ENCODE results near the gene FANCI. TPM values are rescaled to one million over a fixed set of nuclear protein-coding genes. Genes with fewer than 3 reads are reported as not detected.
"Not testable (repeated sequence)": the region's sequence is repeated elsewhere in the genome, so short reads cannot be mapped to it uniquely, and the experiment has no call there.

Gene FANCI
- total and polyA plus RNA-seq, 2 experiments from 2014 or later = 63.6 to 66.8 TPM

DNA sequence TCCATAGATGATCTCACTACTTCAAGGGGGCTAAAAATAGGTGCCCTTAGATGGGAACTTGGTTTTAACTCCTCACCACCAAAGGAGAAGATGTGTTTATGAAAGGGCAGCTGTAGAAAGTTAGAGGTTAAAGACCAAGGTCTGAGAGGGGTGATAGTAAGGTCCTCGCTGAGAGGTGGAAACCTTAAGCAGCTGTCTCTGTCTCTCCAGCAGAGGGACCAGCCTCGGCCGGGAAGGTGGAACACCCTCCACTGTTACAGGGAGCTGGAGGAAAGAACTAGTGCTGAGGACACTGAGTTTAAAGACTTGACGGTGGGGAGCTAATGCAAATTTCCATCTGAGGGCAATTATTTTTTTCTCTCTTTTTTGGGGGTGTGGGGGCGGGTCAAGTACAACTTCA lies 13.5 kb upstream of the FANCI start:
- DNase-seq (ENCODE audit: low spot score) (peak; percentile 38), ATAC-seq (peak; percentile 90)
- no peak for TF ChIP-seq EZH2phosphoT487 (IDR thresholded peaks at IDR 0.05; ENCODE audit: unreplicated experiment)
- TF ChIP-seq, protein P1, sequence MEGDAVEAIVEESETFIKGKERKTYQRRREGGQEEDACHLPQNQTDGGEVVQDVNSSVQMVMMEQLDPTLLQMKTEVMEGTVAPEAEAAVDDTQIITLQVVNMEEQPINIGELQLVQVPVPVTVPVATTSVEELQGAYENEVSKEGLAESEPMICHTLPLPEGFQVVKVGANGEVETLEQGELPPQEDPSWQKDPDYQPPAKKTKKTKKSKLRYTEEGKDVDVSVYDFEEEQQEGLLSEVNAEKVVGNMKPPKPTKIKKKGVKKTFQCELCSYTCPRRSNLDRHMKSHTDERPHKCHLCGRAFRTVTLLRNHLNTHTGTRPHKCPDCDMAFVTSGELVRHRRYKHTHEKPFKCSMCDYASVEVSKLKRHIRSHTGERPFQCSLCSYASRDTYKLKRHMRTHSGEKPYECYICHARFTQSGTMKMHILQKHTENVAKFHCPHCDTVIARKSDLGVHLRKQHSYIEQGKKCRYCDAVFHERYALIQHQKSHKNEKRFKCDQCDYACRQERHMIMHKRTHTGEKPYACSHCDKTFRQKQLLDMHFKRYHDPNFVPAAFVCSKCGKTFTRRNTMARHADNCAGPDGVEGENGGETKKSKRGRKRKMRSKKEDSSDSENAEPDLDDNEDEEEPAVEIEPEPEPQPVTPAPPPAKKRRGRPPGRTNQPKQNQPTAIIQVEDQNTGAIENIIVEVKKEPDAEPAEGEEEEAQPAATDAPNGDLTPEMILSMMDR (conservative IDR thresholded peaks at IDR 0.05; ENCODE audit: low read depth in 2 of 2) = 0 out of 4 replicates have a peak, but pooled peaks of 1 of the 2 experiments have one; percentile 3
- Histone ChIP-seq H3K27me3 (ENCODE audit: insufficient read depth) (no peaks in the 10 kb centered on the region), H3K4me1 (ENCODE audit: insufficient read depth) (no peaks in the 10 kb centered on the region), H3K4me3 (no peak overlapping the region), H4K20me1 (replicated peaks; ENCODE audit: insufficient read depth) (no peaks in the 10 kb centered on the region), H3K27ac (ENCODE audit: low read depth) (no peak overlapping the region), H3K9me2 (ENCODE audit: insufficient read depth) (no peaks in the 10 kb centered on the region), H3K36me3 (ENCODE audit: insufficient read depth) (no peaks in the 10 kb centered on the region), H3K4me2 (no peak overlapping the region), H3F3A (replicated peaks; ENCODE audit: low read depth) (no peaks in the 10 kb centered on the region), H2AFZ (no peak overlapping the region), H3K79me2 (replicated peaks; ENCODE audit: insufficient read depth) (no peaks in the 10 kb centered on the region)
- peaks cover 2% of the 10 kb centered on the region for H3K27me3 Mint-ChIP-seq (ENCODE audit: insufficient read depth, low read depth, poor library complexity)
- H3K9me3 Mint-ChIP-seq = no peaks in the 10 kb centered on the region; the same call in 2 of the 3 replicates
- H3K27ac Mint-ChIP-seq = no peak overlapping the region
- H3K4me3 Mint-ChIP-seq = no peak overlapping the region
- no peaks in the 10 kb centered on the region for H3K36me3 Mint-ChIP-seq (ENCODE audit: low read depth)
- no peaks in the 10 kb centered on the region; the same call in 2 of the 3 replicates for H3K4me1 Mint-ChIP-seq

DNA sequence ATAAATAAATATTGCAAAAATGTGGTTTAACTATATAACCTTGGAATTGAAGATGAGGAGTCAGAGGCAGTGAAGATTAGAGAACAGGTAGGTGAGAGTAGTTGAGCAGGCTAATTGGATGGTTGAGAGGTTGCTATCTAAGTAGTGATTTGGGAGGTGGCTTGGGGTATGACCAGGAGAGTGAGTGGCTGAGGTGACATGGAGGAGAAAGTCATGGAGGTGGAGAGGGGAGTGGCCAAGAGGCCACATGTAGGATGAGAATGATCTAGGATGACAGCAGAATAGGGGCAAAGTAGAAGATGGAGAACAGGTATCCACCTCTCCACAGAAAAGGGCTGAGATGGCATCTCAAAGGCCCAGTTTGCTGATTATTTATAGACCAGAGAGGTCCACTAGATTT lies 11.9 kb upstream of the FANCI start:
- Histone ChIP-seq H3K27ac (ENCODE audit: low read depth) (no peak overlapping the region), H3K27me3 (ENCODE audit: insufficient read depth) (no peaks in the 10 kb centered on the region), H4K20me1 (replicated peaks; ENCODE audit: insufficient read depth) (no peaks in the 10 kb centered on the region), H3K9me2 (ENCODE audit: insufficient read depth) (no peaks in the 10 kb centered on the region), H3F3A (replicated peaks; ENCODE audit: low read depth) (no peaks in the 10 kb centered on the region), H3K4me1 (ENCODE audit: insufficient read depth) (no peaks in the 10 kb centered on the region), H3K36me3 (ENCODE audit: insufficient read depth) (no peaks in the 10 kb centered on the region), H2AFZ (no peak overlapping the region), H3K4me2 (no peak overlapping the region), H3K4me3 (no peak overlapping the region), H3K79me2 (replicated peaks; ENCODE audit: insufficient read depth) (no peaks in the 10 kb centered on the region)
- ATAC-seq = no peak
- no peak overlapping the region for H3K27ac Mint-ChIP-seq
- no peak for DNase-seq (ENCODE audit: low spot score)
- no peaks in the 10 kb centered on the region; the same call in 2 of the 3 replicates for H3K9me3 Mint-ChIP-seq
- H3K36me3 Mint-ChIP-seq (ENCODE audit: low read depth) = no peaks in the 10 kb centered on the region
- H3K4me3 Mint-ChIP-seq = no peak overlapping the region
- no peaks in the 10 kb centered on the region; the same call in 2 of the 3 replicates for H3K4me1 Mint-ChIP-seq
- no peak for TF ChIP-seq EZH2phosphoT487 (IDR thresholded peaks at IDR 0.05; ENCODE audit: unreplicated experiment)
- no peak for TF ChIP-seq NANOG (IDR thresholded peaks at IDR 0.05; ENCODE audit: borderline replicate concordance)
- no peak for TF ChIP-seq ZNF114 (CRISPR knock-in tag; IDR thresholded peaks at IDR 0.05)
- TF ChIP-seq JUNB (IDR thresholded peaks at IDR 0.05; ENCODE audit: unreplicated experiment) = no peak
- TF ChIP-seq POLR2AphosphoS5 (IDR thresholded peaks at IDR 0.05; ENCODE audit: low read depth) = no peak
- TF ChIP-seq, protein P2, sequence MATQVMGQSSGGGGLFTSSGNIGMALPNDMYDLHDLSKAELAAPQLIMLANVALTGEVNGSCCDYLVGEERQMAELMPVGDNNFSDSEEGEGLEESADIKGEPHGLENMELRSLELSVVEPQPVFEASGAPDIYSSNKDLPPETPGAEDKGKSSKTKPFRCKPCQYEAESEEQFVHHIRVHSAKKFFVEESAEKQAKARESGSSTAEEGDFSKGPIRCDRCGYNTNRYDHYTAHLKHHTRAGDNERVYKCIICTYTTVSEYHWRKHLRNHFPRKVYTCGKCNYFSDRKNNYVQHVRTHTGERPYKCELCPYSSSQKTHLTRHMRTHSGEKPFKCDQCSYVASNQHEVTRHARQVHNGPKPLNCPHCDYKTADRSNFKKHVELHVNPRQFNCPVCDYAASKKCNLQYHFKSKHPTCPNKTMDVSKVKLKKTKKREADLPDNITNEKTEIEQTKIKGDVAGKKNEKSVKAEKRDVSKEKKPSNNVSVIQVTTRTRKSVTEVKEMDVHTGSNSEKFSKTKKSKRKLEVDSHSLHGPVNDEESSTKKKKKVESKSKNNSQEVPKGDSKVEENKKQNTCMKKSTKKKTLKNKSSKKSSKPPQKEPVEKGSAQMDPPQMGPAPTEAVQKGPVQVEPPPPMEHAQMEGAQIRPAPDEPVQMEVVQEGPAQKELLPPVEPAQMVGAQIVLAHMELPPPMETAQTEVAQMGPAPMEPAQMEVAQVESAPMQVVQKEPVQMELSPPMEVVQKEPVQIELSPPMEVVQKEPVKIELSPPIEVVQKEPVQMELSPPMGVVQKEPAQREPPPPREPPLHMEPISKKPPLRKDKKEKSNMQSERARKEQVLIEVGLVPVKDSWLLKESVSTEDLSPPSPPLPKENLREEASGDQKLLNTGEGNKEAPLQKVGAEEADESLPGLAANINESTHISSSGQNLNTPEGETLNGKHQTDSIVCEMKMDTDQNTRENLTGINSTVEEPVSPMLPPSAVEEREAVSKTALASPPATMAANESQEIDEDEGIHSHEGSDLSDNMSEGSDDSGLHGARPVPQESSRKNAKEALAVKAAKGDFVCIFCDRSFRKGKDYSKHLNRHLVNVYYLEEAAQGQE (IDR thresholded peaks at IDR 0.05; ENCODE audit: unreplicated experiment) = no peak
- TF ChIP-seq, protein P3, sequence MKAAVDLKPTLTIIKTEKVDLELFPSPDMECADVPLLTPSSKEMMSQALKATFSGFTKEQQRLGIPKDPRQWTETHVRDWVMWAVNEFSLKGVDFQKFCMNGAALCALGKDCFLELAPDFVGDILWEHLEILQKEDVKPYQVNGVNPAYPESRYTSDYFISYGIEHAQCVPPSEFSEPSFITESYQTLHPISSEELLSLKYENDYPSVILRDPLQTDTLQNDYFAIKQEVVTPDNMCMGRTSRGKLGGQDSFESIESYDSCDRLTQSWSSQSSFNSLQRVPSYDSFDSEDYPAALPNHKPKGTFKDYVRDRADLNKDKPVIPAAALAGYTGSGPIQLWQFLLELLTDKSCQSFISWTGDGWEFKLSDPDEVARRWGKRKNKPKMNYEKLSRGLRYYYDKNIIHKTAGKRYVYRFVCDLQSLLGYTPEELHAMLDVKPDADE (IDR thresholded peaks at IDR 0.05) = no peak
- TF ChIP-seq CREB1 (CRISPR knock-in tag; IDR thresholded peaks at IDR 0.05; ENCODE audit: low read depth) = no peak
- H3K27me3 Mint-ChIP-seq (ENCODE audit: insufficient read depth, low read depth, poor library complexity) = peaks cover 2% of the 10 kb centered on the region

DNA sequence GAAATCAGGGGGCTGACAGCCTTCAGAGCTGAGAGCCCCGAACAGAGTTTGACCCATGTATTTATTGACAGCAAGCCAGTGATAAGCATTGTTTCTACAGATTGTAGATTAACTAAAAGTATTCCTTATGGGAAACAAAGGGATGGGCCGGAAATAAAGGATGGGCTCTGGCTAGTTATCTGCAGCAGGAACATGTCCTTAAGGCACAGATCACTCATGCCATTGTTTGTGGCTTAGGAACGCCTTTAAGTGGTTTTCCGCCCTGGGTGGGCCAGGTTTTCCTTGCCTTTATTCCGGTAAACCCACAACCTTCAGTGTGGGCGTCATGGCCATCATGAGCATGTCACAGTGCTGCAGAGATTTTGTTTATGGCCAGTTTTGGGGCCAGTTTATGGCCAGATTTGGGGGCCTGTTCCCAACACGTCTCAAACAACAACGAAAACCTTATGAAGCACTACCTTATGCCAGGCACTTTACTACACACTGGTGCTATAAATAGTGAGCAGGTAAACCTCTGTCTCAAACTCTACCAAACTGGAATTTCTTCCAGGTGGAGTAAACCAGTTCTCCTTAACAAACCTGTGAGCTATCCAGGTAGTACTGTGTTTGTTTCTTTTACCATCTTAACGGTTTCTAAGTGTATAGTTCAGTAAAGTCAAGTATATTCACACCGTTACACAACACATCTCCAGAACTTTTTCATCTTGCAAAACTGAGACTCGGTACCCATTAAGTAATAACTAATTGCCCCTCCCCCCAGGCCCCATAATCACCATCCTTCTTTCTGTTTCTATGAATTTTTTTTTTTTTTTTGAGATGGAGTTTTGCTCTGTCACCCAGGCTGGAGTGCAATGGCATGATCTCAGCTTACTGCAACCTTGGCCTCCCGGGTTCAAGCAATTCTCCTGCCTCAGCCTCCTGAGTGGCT lies 3.6 kb upstream of the FANCI start:
- not testable (repeated sequence) for H3K27ac Mint-ChIP-seq; H3F3A ChIP-seq (replicated peaks; ENCODE audit: low read depth); ATAC-seq; H4K20me1 ChIP-seq (replicated peaks; ENCODE audit: insufficient read depth); H3K4me2 ChIP-seq; H3K36me3 ChIP-seq (ENCODE audit: insufficient read depth); H3K4me3 Mint-ChIP-seq; H3K9me2 ChIP-seq (ENCODE audit: insufficient read depth); H2AFZ ChIP-seq; H3K27ac ChIP-seq (ENCODE audit: low read depth); H3K36me3 Mint-ChIP-seq (ENCODE audit: low read depth); H3K27me3 ChIP-seq (ENCODE audit: insufficient read depth); DNase-seq (ENCODE audit: low spot score); H3K4me3 ChIP-seq
- Mint-ChIP-seq H3K27me3 (ENCODE audit: insufficient read depth, low read depth, poor library complexity) (peaks cover 15% of the 10 kb centered on the region), H3K9me3 (peaks cover 12% of the 10 kb centered on the region), H3K4me1 (peaks cover 13% of the 10 kb centered on the region)
- peaks cover 12% of the 10 kb centered on the region for H3K79me2 ChIP-seq (replicated peaks; ENCODE audit: insufficient read depth)
- peaks cover 14% of the 10 kb centered on the region; the same call in 1 of the 2 replicates for H3K4me1 ChIP-seq (ENCODE audit: insufficient read depth)

Measured in GM23338 (cell line).